GM18867 (cell line): ENCODE measurements around the gene CLDN19.
A peak's percentile ranks its signal among the peaks of the same experiment; 100 is the strongest.

ENCODE experiments used
- ATAC-seq: cut with Tn5 transposase; IDR thresholded peaks from one replicate; pipeline ENCODE4 v1.9.1; 2021; ENCODE audit warnings: mild to moderate bottlenecking, moderate library complexity; ENCODE audit not compliant: unreplicated experiment

The CLDN19 gene, protein sequence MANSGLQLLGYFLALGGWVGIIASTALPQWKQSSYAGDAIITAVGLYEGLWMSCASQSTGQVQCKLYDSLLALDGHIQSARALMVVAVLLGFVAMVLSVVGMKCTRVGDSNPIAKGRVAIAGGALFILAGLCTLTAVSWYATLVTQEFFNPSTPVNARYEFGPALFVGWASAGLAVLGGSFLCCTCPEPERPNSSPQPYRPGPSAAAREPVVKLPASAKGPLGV

DNA sequence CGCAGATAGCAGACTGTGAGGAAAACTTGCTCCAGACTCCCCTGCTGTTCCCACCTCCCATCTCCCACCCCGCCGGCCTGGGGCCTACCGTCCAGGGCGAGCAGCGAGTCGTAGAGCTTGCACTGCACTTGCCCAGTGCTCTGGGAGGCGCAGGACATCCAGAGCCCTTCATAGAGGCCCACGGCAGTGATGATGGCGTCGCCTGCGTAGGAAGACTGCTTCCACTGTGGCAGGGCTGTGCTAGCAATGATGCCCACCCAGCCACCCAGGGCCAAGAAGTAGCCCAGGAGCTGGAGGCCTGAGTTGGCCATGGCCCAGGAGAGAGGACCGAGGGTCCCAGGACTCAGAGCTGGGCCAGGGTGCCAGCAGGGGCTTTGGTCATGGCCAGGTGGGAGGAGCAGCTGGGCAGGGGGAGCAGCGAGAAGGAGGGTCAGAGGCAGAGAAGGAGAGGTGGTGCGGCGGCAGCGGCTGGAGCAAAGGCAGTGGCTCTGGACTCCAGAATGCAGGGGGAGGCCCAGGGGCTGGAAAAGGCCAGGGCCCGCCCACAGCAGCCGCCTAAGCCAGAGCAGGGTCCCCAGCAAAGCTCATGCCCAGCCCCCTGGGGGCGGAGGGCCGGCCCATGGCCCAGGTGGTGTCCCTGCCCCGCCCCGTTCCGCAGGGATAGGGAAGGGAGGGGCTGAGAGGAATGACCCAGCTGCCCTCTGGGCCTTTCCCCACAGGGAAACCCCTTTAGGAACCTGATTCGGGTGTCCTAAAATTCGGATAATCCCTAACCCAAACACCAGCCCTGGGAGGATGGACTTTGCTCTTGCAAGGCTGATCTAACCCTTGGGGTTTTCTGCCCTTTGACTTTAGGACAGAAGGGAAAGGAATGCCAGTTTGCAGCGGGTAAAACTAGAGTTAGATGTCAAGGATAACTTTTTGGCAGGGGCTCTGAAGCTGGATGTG is at the start of gene CLDN19:
Gene CLDN19, minus strand, starts transcription at position 484 of the 948 bp plus-strand sequence. Its CDS starts 173 bp downstream, at position 311.
- ATAC-seq: no peak

DNA sequence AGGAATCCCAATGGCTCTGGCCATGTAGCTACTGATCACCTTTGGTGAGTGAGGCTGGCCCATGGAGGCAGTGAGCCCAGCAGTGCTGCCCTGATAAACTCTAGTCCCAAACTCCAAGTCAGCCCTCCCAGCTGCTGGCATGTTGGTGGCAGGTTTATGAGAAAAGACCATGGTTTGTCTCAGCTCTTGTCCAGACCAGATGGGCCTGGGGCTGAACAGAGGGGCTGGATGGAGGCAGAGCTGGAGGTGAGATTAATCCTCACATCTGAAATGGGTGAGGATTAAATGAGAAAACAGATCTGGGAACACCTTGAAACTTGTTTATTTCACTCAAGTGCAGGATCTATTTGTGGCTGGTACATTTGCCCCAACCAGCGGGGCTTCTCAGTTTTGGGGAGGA is 48.0 kb upstream of the CLDN19 start:
- no peak for ATAC-seq

DNA sequence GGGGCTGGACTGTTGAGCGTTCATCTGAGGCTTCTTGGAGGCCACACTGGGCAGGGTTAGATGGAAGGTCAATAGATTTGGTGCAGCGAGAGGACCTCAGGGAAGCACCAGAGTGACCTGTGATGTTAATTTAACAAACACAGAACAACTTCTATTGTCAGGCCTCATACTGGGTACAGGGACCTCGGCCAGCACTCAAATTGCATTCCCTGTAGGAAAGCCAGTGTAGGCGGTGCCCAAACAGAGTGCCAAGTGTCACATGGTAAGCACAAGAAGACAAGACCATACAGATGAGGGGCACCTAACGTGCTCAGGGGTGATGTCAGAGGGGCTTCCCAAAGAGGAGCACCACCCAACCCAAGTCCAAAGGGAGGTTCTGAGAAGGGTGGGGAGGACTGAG is 46.1 kb upstream of the CLDN19 start:
- ATAC-seq: no peak

DNA sequence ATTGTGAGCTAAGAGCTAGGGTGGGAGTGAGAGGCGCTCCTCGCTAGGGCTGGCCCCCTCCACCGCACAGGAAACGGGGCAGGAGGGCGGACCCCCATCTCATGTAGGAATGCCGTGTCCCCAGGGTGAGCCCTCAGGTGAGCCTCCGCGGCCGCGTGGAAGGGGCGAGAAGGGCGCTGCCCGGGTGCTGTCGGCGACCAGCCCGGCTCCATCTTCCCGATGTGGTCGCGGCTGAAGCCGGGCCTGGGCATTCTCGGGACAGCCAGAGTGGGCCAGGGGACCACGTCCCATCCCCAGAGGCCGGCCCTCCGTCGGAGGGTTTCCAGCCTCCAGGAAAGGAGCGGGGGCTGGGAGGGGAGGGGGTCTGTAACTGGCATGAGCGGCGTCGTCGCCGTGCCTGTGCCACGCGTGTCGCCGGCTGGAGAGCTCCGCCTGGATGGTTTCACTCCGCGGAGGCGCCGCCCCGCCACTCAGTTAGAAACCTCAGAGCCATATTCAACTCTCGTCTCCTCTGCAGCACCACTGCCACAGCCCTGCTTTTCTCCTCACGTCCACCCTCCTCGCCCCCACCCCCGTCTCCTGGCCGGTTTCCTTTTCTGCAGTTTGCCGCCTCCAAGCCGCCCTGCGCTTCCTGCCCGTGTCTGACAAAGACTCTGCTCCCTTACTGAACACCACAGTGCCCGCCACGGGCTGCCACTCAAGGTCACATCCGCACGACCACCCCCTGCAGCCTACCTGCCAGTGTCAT is 45.1 kb upstream of the CLDN19 start, which contains the start of gene TMEM269:
Gene TMEM269, plus strand, starts transcription at position 46 of the 748 bp plus-strand sequence. CDS start 4,903 bp downstream, outside the sequence.
- no peak for ATAC-seq

DNA sequence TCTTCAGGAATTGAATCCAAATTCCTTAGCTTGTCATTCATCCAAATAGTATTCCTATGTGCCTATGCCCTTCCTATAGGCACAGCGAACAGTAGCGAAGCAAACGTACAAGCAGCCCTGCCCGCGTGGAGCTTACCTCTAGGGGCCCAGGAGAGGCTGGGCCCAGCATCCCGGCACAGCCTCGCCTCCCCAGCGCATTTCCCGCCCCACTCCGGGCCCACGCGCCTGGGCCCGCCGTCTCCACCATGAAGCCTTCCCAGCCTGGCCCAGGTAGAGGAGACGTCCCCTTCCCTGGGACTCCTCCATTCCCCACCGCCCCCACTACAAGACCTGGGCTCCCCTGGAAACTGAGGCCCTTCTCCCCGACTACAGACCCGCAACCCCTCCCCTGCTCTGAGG is 44.5 kb upstream of the CLDN19 start:
- no peak for ATAC-seq

DNA sequence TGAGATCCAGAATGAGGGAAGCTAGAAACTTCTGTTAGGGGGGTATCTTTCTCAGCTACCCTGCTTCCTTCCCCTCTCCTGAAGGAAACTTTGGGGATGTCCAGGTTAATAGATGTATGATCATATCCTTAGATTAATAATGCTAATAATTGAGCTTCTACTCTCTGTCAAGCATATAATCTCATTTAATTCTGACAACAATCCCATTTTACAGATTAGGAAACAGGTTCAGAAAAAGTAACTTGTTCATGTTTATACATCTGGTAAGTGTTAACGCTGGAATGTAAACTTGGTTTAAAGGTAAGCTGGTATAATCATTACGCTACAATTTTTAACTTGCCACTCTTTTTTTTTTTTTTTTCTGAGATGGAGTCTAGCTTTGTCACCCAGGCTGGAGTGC is 43.1 kb upstream of the CLDN19 start:
- ATAC-seq: no peak

DNA sequence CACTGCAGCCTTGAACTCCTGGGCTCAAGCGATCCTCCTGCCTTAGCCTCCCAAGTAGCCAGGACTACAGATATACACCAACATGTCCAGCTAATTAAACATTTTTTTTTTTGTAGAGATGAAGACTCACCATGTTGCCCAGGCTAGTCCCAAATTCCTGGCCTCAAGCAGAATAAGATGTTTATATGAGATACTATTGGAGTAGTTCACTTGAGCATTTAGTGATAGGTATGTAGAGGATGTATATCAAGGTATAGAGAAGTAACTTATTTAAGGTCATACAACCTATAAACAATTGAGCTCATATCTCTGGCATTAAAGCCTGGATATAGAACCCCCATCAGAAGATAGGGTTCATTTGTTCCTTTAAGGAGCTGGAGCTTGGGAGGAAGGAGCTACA is 40.1 kb upstream of the CLDN19 start:
- no peak for ATAC-seq

DNA sequence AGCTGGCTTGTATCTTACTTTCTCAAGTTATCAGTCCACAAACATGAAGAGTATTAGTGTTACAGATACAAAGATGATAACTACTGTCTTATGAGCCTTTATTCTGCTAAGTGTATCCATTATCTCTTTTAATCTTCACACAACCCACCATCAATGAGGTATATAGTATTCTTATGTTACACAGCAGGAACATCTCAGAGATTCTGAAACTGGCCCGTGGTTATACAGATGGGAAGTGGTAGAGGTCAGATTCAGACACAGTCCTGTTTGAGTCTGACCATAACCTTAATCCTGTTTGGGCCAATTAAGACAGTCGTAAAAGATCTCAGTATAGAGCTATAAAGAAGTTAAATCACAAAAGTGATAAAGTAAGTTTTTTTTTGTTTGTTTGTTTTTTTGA is 39.7 kb upstream of the CLDN19 start:
- ATAC-seq: no peak

DNA sequence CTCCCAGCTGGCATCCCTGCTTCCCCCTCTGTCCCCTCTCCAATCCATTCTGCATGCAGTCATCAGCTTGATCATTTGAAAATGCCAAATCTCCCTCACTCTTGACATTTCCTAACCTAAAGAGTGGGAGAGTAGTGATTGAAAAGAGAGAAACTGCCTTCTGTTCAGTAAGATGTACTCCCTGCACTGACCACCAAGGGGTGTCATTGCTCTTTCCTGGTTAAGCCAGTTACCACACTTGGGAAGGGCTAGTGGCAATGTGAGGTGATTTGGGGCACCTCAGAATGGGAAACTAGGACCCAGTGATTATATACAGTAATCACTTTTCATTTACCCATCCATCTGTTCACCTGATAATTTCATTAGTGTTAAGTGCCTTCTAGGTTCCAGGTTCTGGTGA is 37.8 kb upstream of the CLDN19 start:
- no peak for ATAC-seq

DNA sequence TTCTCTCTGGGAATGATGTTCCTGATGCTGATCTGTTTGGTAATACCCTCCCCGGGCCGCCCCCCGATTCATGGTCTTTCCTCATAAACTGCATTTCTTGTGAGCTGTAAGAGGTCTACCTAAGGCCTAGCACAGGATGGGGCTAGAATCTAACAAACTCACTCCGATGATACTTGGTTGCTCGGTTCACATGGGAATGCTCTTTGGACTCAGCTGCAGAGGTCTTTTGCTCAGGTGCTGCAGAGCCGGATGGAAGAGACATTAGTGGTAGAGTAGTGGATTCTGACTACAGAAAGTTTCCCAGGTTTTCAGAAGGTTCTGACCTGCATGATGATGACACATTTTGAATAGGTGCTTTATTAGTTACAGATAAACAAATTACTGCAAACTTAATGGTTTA is 36.5 kb upstream of the CLDN19 start:
- no peak for ATAC-seq

DNA sequence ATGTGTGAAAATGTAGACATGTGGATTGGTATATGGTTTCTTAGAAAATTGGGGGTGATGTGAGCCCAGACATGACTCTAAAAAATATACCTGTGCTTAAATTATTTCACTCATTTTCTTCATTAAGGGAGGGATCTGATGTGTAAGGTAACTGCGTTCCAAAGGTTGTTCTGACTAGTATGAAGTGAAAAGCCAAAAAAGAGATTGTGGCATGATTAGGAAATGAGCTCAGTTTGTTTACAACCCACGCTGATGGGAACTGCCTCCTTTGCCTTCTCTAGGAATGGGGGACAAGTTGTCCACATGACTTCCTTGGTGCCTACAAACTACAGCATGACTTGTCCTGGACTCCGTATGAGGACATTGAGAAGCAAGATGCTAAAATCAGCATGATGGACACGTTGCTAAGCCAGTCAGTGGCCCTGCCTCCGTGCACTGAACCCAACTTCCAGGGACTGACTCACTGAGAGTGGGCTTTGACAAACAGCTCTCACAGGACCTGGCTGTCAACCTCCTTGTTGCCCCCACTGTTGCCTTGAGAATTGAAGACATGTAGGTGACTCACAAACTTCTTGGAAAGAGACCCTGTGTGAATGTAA is 35.0 kb upstream of the CLDN19 start:
- no peak for ATAC-seq

DNA sequence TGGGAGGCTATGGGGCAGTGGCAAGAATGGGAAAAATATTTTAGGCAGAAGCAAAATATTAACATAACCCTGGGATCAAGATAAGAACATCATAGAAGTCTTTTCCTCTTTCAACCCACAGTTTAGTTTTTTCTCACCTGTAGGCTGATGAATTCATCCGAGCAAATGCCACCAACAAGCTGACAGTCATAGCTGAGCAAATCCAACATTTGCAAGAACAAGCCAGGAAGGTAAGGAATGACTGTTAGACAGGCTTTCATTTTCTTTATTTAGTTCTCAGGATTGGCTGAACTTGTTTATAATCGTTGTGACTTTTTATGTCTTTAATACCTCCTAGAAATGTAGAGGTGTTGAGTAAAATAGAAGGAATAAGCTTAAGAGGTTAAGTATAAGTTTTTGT is 33.4 kb upstream of the CLDN19 start:
- no peak for ATAC-seq

DNA sequence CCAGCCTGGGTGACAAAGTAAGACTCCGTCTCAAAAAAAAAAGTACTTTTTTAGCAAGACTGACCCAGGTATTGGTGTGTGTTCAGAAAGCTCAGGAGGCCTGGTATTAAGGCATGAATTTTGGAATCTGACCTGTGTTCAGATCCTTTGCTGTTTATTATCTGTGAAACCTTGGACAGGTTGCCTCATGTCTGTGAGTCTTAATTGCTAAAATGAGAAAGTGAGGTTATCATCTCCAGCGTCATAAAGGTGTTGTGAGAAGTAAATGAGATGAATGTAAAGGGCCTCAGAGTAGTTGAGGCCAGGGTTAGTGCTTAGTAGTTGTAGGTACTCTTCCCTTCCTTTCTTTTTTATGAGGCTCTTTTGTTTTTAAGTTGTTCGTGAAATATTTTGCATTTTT is 29.8 kb upstream of the CLDN19 start:
- ATAC-seq: no peak

DNA sequence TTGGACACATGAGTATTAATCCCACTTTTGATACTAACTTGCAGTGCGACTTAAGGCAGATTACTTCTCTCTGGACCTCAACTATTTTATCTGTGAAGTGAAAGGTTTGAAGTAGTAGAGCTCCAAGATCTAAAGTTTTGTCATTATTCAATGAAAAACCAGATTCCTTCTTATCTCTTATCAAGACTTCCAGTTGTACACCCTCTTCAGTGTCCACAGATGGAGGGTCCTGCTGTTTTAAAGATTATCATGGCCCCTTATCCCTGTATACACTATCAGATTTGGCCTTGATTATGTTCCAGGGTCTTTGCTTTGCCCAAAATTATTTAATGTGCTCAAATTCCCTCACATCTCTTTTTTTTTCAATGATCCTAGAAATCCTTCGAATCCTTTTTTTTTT is 28.1 kb upstream of the CLDN19 start:
- no peak for ATAC-seq

DNA sequence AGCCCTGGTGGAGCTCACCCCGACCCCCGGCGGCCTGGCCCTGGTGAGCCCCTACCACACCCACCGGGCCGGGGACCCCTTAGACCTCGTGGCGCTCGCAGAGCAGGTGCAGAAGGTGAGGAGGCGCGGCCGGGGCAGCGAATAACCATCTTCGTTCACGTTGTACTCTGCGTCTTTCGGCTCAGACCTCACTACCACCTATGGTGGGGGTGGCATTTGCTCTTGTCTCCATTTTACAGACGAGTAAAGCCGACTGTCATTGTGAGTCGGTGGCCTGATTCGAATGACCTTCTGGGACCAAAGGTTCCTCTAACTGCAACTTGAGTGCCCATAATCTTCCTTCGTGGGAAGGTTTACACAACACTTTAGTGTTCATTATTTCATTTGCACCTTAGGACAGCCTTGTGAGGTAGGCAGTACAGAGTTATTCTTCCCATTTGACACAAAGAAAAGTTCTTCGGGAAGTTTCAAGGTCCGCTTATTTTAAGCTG is 27.5 kb upstream of the CLDN19 start:
- peak; percentile 32 for ATAC-seq

DNA sequence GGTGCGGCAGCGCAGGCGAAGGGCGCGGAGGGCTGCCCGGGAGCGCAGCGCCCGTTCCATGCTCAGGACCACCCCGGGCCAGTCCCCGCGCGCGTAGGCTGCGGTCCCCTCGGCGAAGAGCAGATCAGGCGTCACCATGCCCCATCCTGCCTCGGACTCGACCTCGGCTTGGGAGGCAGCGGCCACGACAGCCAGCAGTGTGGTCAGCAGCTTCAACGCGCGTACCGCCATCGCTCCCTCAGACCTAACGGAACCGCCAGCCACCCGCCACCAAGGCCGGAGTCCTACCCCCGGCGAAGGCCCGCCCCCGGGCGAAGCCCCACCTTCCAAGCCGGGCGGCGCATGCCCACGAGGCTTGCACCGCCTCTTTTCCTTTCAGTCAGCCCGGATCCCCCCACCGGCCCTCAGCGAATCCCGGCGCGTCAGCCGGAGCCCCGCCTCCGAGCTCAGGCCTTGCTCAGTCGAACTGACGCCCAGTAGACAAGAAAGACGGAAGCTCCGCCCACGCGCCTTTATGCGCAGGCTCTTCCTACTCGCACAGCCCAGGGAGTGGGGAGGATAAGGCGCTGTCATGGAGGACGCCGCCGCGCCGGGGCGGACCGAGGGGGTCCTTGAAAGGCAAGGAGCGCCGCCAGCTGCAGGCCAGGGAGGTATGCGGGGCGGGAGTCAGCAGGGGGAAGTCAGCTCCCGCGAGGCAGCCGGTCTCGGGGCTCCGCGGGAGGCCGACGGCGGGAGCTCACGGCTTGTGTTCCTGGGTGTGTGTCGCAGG is 26.9 kb upstream of the CLDN19 start, which contains the start of the genes C1orf50 and P3H1:
Gene C1orf50, plus strand, starts transcription at position 509 of the 769 bp plus-strand sequence. Its CDS starts 63 bp downstream, at position 572.
Gene P3H1, minus strand, starts transcription at position 288 of the 769 bp plus-strand sequence. Its CDS starts 57 bp downstream, at position 231.
- peak; percentile 87 for ATAC-seq

DNA sequence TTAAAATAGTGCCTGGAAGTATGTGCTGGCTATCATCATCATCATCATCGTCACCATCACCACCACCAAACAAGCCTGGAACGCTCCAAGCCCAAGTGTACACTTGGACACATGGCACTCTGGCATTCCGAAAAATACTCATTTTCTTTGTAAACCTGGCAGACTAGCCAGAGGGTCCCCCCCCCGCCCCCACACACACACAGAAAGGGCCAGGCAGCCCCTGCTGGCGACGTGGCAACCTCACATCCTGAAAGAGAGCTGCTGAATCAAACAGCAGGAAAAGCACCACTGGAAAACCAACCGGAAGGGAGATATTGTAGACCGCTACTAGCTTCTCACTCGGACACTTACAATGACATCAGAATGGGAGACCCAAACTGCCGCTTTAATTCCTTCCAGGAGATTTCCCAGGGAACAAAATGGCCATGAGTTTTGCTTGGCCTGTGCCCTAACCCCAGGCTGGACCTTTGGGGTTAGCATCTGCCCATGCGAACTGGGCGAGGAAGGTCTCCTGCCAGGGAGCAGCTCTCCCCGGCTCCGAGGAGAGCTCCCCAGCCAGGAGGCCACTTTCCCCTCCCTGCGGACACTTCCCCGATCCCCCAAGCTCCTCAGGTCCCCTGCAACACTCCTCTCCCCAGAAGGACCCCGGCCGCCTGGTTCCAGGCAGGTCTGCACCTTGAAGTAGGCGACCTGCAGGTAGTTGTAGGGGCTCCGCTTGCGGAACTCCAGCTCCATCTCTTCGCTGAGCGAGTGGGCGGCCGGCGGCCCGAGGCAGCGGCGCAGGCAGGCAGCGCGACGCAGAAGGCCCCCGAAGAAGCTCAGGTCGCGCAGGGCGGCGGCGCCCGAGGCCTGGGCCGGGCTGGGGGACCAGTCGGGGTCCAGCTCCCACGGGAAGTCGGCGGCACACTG is 26.1 kb upstream of the CLDN19 start:
- peak; percentile 19 for ATAC-seq

DNA sequence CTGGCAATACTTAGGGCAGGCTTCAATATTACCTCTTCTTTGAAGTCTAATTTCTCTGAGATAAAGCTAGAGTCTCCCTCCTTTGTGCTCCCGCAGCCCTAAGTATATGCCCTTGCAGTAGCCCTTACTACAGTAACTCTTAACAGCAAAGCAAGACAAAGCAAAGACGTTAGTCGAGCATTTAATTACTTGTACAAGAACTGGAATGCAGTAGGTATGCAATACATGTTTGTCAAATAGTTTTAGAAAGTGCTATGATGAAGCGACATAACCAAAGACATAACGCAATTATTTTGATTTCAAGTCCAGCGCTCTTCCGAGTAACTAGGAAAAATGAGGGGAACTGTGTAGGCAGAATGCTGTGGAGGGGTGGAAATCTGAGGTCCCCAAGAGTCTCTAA is 25.2 kb upstream of the CLDN19 start:
- no peak for ATAC-seq

DNA sequence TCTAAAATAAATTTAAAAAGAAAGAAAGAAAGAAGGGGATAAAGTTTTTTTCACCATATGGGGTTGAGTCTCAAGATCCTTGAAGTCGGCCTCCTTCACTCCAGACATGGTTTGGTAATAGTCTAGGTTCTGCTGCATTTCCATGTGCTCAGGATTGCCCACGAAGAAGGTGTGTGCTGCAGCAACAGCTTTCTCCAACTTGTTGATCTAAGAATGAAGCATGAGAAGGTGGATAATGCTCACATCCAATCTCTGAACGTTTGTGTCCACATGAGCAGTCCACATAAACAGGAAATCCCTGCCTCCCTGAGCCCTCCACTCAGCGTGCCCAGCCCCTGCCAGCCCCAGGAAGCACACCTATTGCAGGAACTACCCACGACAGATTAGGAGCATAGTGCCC is 22.2 kb upstream of the CLDN19 start:
- no peak for ATAC-seq
